ENCODE results near the gene FASTK.
"Not testable (repeated sequence)": the region's sequence is repeated elsewhere in the genome, so short reads cannot be mapped to it uniquely, and the experiment has no call there.

Gene FASTK

DNA sequence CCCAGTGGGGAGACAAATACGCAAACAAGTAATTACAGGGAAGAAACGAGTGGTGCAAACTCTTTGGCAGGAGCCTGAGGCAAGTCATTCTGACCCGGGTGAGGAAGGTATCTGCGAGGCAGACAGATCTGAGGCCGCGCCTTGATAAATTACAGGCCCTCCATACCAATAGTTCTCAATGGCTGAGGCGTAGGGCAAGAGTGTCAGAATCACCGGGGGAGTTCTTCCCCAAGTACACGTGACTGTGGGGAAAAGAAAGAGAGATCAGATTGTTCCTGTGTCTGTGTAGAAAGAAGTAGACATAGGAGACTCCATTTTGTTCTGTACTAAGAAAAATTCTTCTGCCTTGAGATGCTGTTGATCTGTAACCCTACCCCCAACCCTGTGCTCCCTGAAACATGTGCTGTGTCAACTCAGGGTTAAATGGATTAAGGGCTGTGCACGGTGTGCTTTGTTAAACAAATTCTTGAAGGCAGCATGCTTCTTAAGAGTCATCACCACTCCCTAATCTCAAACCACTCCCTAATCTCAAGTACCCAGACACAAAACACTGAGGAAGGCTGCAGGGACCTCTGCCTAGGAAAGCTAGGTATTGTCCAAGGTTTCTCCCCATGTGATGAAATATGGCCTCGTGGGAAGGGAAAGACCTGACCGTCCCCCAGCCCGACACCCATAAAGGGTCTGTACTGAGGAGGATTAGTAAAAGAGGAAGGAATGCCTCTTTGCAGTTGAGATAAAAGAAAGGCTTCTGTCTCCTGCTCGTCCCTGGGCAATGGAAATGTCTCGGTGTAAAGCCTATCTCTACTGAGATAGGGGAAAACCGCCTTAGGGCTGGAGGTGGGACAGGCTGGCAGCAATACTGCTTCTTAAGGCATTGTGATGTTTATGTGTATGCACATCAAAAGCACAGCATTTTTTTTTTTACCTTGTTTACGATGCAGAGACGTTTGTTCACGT lies 53.6 kb downstream of the FASTK start:
- DNase-seq: not testable (repeated sequence)

Data from effector CD8-positive, alpha-beta T cell (primary cell).